H1 (cell line): Measurements from ENCODE around the gene MYO5A. TPM values are rescaled to one million over a fixed set of nuclear protein-coding genes. Genes with fewer than 3 reads are reported as not detected.

Source experiments
- CTCF ChIA-PET: fragments of 300-600 bp; sonication (Branson Sonifier 250); formaldehyde crosslinking; loops from one replicate; lab custom pipeline; 2021; ENCODE audit not compliant: partially characterized antibody; lab: Charles Lee
- POLR2A ChIA-PET: fragments of 300-600 bp; sonication (Branson Sonifier 250); formaldehyde crosslinking; loops from one replicate; lab custom pipeline; 2021; ENCODE audit warnings: inconsistent platforms; ENCODE audit not compliant: partially characterized antibody; lab: Charles Lee
- DNase-seq, 2 experiments: peaks; one replicate each; pipeline versions ENCODE4 v3.0.0 to v3.0.0-alpha.2; 2010 to 2022; ENCODE audit warnings: low spot score in 2 of 2, low read depth in 1 of 2, mixed read lengths in 1 of 2
- FAIRE-seq: peaks from 2 replicates; lab custom pipeline; 2011; peaks lifted over from hg19 to GRCh38; lab: Jason Lieb, UNC
- H2AFZ ChIP-seq: 2 replicates; pipeline ENCODE4 v1.8.1; 2012; ENCODE audit warnings: low read length, inconsistent platforms
- H2AK5ac ChIP-seq: 2 replicates; pipeline ENCODE4 v1.6.1; 2013; ENCODE audit warnings: low read depth, low read length
- H2BK120ac ChIP-seq: replicated peaks from 2 replicates; pipeline ENCODE3; 2013; ENCODE audit warnings: low read depth, low read length, inconsistent platforms
- H2BK12ac ChIP-seq: 2 replicates; pipeline ENCODE4 v1.6.1; 2013; ENCODE audit warnings: low read depth, low read length
- H2BK15ac ChIP-seq: 2 replicates; pipeline ENCODE4 v1.6.1; 2013; ENCODE audit warnings: low read length
- H2BK20ac ChIP-seq: 2 replicates; pipeline ENCODE4 v1.6.1; 2013; ENCODE audit warnings: low read length
- H2BK5ac ChIP-seq: 2 replicates; pipeline ENCODE4 v1.6.1; 2013; ENCODE audit warnings: low read depth, low read length
- H3K14ac ChIP-seq: 2 replicates; pipeline ENCODE4 v1.6.1; 2013; ENCODE audit warnings: inconsistent platforms; ENCODE audit not compliant: insufficient read length
- H3K18ac ChIP-seq: 2 replicates; pipeline ENCODE4 v1.6.1; 2013; ENCODE audit warnings: low read length; ENCODE audit errors: extremely low read depth
- H3K23ac ChIP-seq: 2 replicates; pipeline ENCODE4 v1.6.1; 2013; ENCODE audit warnings: inconsistent platforms; ENCODE audit not compliant: insufficient read length
- H3K23me2 ChIP-seq: 2 replicates; pipeline ENCODE4 v1.6.1; 2013; ENCODE audit warnings: low read depth, low read length
- H3K27ac ChIP-seq: 2 replicates; pipeline ENCODE4 v1.6.1; 2011; ENCODE audit warnings: low read depth, low read length, inconsistent platforms
- H3K27me3 ChIP-seq, 4 experiments: replicated peaks in 1 of 4; 1 replicate in 1 of 4; 2 replicates in 3 of 4; pipeline versions ENCODE4 v1.6.1 to v1.8.1; 2011 to 2013; ENCODE audit warnings: low read length in 3 of 4, mild to moderate bottlenecking in 3 of 4, inconsistent platforms in 2 of 4, mixed read lengths in 2 of 4, moderate library complexity in 1 of 4; ENCODE audit not compliant: control insufficient read depth in 3 of 4, insufficient read depth in 3 of 4; ENCODE audit errors: extremely low read depth in 1 of 4
- H3K36me3 ChIP-seq, 4 experiments: 2 replicates each; pipeline versions ENCODE4 v1.6.1 to v1.8.1; 2011 to 2013; ENCODE audit warnings: mild to moderate bottlenecking in 4 of 4, low read length in 3 of 4, moderate library complexity in 2 of 4, control low read depth in 1 of 4, inconsistent platforms in 1 of 4; ENCODE audit not compliant: insufficient read depth in 4 of 4, control insufficient read depth in 2 of 4
- H3K4ac ChIP-seq: replicated peaks from 2 replicates; pipeline ENCODE3; 2013; ENCODE audit warnings: low read length, low read depth, mixed read lengths, inconsistent platforms; ENCODE audit not compliant: insufficient read length
- H3K4me1 ChIP-seq, 4 experiments: replicated peaks in 1 of 4; 1 replicate in 1 of 4; 2 replicates in 3 of 4; pipeline versions ENCODE4 v1.6.1 to v1.8.1; 2011 to 2013; ENCODE audit warnings: low read length in 3 of 4, inconsistent platforms in 2 of 4, mixed read lengths in 1 of 4; ENCODE audit not compliant: insufficient read depth in 4 of 4, control insufficient read depth in 3 of 4
- H3K4me2 ChIP-seq, 2 experiments: 2 replicates each; pipeline versions ENCODE4 v1.6.1 to v1.8.1; 2011 to 2013; ENCODE audit warnings: low read depth in 2 of 2, low read length in 2 of 2, control low read depth in 1 of 2, inconsistent platforms in 1 of 2, mild to moderate bottlenecking in 1 of 2; ENCODE audit not compliant: insufficient read depth in 1 of 2
- H3K4me3 ChIP-seq, 4 experiments: fragments of 200-600, 300-600 bp in 1 of 4; sonication (generic), shearing (Covaris generic), sonication (Bioruptor Twin) in 1 of 4; 2 replicates each; pipeline versions ENCODE4 v1.5.1 to v1.8.1; 2011 to 2016; ENCODE audit warnings: low read length in 4 of 4, low read depth in 3 of 4, control low read depth in 2 of 4, inconsistent platforms in 2 of 4, mild to moderate bottlenecking in 2 of 4, mixed read lengths in 1 of 4, moderate library complexity in 1 of 4; ENCODE audit not compliant: insufficient read depth in 2 of 4; ENCODE audit errors: extremely low read depth in 1 of 4
- H3K56ac ChIP-seq: replicated peaks from 2 replicates; pipeline ENCODE3; 2013; ENCODE audit warnings: low read depth, mild to moderate bottlenecking, mixed read lengths, low read length, inconsistent platforms; ENCODE audit not compliant: insufficient read length
- H3K79me1 ChIP-seq: 2 replicates; pipeline ENCODE4 v1.6.1; 2013; ENCODE audit warnings: low read depth, low read length, control low read depth
- H3K79me2 ChIP-seq, 2 experiments: 2 replicates each; pipeline versions ENCODE4 v1.6.1 to v1.8.1; 2012 to 2013; ENCODE audit warnings: low read length in 2 of 2, mild to moderate bottlenecking in 2 of 2, inconsistent platforms in 1 of 2; ENCODE audit not compliant: insufficient read depth in 2 of 2, control insufficient read depth in 1 of 2
- H3K9ac ChIP-seq, 4 experiments: replicated peaks in 1 of 4; 1 replicate in 1 of 4; 2 replicates in 3 of 4; pipeline versions ENCODE4 v1.6.1 to v1.8.1; 2011 to 2013; ENCODE audit warnings: low read depth in 3 of 4, low read length in 3 of 4, control low read depth in 2 of 4, mild to moderate bottlenecking in 2 of 4, moderate library complexity in 2 of 4, inconsistent platforms in 1 of 4; ENCODE audit errors: extremely low read depth in 1 of 4
- H3K9me3 ChIP-seq, 2 experiments: 2 replicates each; pipeline versions ENCODE4 v1.6.1 to v1.8.1; 2012 to 2013; ENCODE audit warnings: mild to moderate bottlenecking in 2 of 2, moderate library complexity in 2 of 2, control low read depth in 1 of 2, inconsistent platforms in 1 of 2, low read depth in 1 of 2, low read length in 1 of 2, mixed read lengths in 1 of 2; ENCODE audit not compliant: insufficient read depth in 2 of 2
- H4K20me1 ChIP-seq, 2 experiments: replicated peaks in 1 of 2; 2 replicates each; pipeline versions ENCODE3 to v1.8.1; 2011 to 2013; ENCODE audit warnings: inconsistent platforms in 2 of 2, low read length in 2 of 2, mild to moderate bottlenecking in 1 of 2; ENCODE audit not compliant: insufficient read depth in 2 of 2, control insufficient read depth in 1 of 2
- H4K5ac ChIP-seq: 2 replicates; pipeline ENCODE4 v1.6.1; 2013; ENCODE audit warnings: low read length, low read depth, mixed read lengths, inconsistent platforms; ENCODE audit not compliant: insufficient read length
- H4K8ac ChIP-seq: 2 replicates; pipeline ENCODE4 v1.8.0; 2013; ENCODE audit warnings: mild to moderate bottlenecking, moderate library complexity, low read length, inconsistent platforms; ENCODE audit not compliant: insufficient read depth; ENCODE audit errors: extremely low read depth
- H4K91ac ChIP-seq: replicated peaks from 2 replicates; pipeline ENCODE3; 2013; ENCODE audit warnings: low read length, mixed read lengths, inconsistent platforms; ENCODE audit not compliant: insufficient read length
- BCL11A ChIP-seq, 2 experiments: IDR thresholded peaks; one replicate each; pipeline ENCODE4 v1.6.1; 2011; ENCODE audit warnings: low read depth in 2 of 2, low read length in 2 of 2, mild to moderate bottlenecking in 2 of 2
- RAD21 ChIP-seq, 2 experiments: IDR thresholded peaks in 1 of 2; conservative IDR thresholded peaks in 1 of 2; 2 replicates each; pipeline ENCODE4 v1.6.1; 2011; ENCODE audit warnings: low read depth in 2 of 2, low read length in 2 of 2, improper control_type of control experiment in 1 of 2, inconsistent platforms in 1 of 2, mild to moderate bottlenecking in 1 of 2, moderate library complexity in 1 of 2
- RFX5 ChIP-seq: IDR thresholded peaks from 2 replicates; pipeline ENCODE4 v1.6.1; 2011; ENCODE audit warnings: low read depth, low read length, improper control_type of control experiment, borderline replicate concordance
- WGBS, 2 experiments: shearing (Covaris generic) in 1 of 2; methylation state at CpG; one replicate each; pipeline versions ENCODE4 v1.1.6 to v1.1.7; 2013 to 2015; ENCODE audit warnings: low lambda C conversion rate in 2 of 2, mixed read lengths in 2 of 2, inconsistent platforms in 1 of 2, low coverage in 1 of 2, missing lambda C conversion rate in 1 of 2; ENCODE audit not compliant: insufficient replicate concordance in 2 of 2, insufficient coverage in 1 of 2, insufficient read length in 1 of 2; ENCODE audit errors: extremely low coverage in 1 of 2, missing lambda C conversion rate in 1 of 2; 5-methylcytosine and 5-hydroxymethylcytosine counted together
- polyA plus RNA-seq, 7 experiments: library from polyadenylated mRNA; depleted of rRNA in 3 of 7; stranded (reverse) in 5 of 7; unstranded in 2 of 7; fragments of >200 nt in 5 of 7; fragments of 200-250 nt in 2 of 7; gene quantifications; 1 replicate in 5 of 7; 2 replicates in 1 of 7; 4 replicates in 1 of 7; pipeline versions ENCODE4 v1.2.1 to v1.2.3, GENCODE V29; 2011 to 2013; ENCODE audit warnings: missing spikeins in 2 of 7, mixed read lengths in 2 of 7
- total RNA-seq: library from RNA; stranded (reverse); fragmentation: NEBNext Ultra II Directional; extraction: Animal tissue kit (Norgen Biotek cat#: 25700); gene quantifications from 2 replicates; pipeline ENCODE4 v1.2.1, GENCODE V29; 2021

The MYO5A gene
- total and polyA plus RNA-seq, 2 of the 8 experiments (the other 6 are each of a cell fraction or from before 2014, with no cell fraction given), result 11.4 to 24.7 TPM

- Histone ChIP-seq H2BK120ac (no peak overlapping the region), H3K9me3 (no peaks in the 10 kb centered on the region), H4K5ac (no peak overlapping the region), H4K8ac (no peak overlapping the region), H4K20me1 (peaks cover 0 to 1% of the 10 kb centered on the region in 2 experiments), H3K4me3 (no peak overlapping the region), H3K36me3 (no peaks in the 10 kb centered on the region), H3K23me2 (no peaks in the 10 kb centered on the region), H2BK15ac (no peak overlapping the region), H2BK12ac (no peak overlapping the region), H2BK5ac (no peak overlapping the region), H3K14ac (no peak overlapping the region), H3K27me3 (no peaks in the 10 kb centered on the region), H3K27ac (no peak overlapping the region), H3K18ac (no peak overlapping the region), H3K4me1 (peaks cover 0 to 4% (median 0%) of the 10 kb centered on the region in 4 experiments; a peak in 2 of 7 replicates), H3K79me2 (no peaks in the 10 kb centered on the region), H2BK20ac (no peak overlapping the region), H3K79me1 (no peaks in the 10 kb centered on the region), H3K9ac (no peak overlapping the region), H3K4ac (no peak overlapping the region), H2AK5ac (no peak overlapping the region), H3K56ac (no peak overlapping the region), H3K23ac (no peak overlapping the region), H3K4me2 (no peak overlapping the region), H2AFZ (no peak overlapping the region), H4K91ac (no peak overlapping the region)
- no peak for TF ChIP-seq RAD21 (IDR thresholded peaks at IDR 0.05 in 1 of 2, conservative IDR thresholded peaks at IDR 0.05 in 1 of 2; ENCODE audit: low read depth in 2 of 2, low read length in 2 of 2)
- no peak for TF ChIP-seq BCL11A (IDR thresholded peaks at IDR 0.05; ENCODE audit: low read depth in 2 of 2, low read length in 2 of 2)
- no peak for TF ChIP-seq RFX5
- DNase-seq (no peak), FAIRE-seq (no peak)
- 84% methylated on average over 2 of the region's 2 CpGs; no CpG with 5 or more reads in 1 of the 2 experiments for WGBS, 2 experiments
- CTCF ChIA-PET, result interaction anchor here (1.1 kb wide), 1 partner anchor 12 kb away, joined by 3 read pairs; no protein-coding TSS in a partner anchor
- POLR2A ChIA-PET, result no interaction called here
Measured at GRCh38 chr15:52417957-52418356, 110.7 kb downstream of the MYO5A start.
